HG03108 (cell line): ENCODE results near the gene UMODL1.

Experiments
- ATAC-seq: cut with Tn5 transposase; IDR thresholded peaks from one replicate; pipeline ENCODE4 v1.9.1; 2021; ENCODE audit warnings: moderate library complexity; ENCODE audit not compliant: unreplicated experiment

Gene UMODL1

DNA sequence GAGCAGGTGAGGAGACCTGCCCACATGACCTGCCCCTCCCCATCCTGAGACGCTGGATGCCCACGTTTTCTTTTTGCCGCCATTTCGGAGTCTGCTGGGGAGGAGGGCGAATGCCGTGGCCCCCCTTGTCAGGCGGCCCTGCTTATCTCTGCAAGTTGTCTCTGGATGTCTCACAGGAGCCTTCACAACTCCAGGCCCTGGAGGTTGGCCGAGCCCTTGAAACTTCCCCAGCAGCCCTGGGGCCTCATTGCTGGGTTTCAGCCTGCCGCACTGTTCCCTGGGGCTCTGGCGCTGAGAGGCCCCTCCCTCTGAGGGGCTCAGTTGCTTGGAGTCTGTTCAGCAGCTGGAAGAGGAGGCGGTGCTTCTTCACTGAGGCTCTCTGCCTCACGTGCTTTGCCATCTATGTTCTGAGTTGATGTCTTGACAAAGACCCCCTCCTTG is 31.2 kb upstream of the UMODL1 start:
- ATAC-seq = no peak

DNA sequence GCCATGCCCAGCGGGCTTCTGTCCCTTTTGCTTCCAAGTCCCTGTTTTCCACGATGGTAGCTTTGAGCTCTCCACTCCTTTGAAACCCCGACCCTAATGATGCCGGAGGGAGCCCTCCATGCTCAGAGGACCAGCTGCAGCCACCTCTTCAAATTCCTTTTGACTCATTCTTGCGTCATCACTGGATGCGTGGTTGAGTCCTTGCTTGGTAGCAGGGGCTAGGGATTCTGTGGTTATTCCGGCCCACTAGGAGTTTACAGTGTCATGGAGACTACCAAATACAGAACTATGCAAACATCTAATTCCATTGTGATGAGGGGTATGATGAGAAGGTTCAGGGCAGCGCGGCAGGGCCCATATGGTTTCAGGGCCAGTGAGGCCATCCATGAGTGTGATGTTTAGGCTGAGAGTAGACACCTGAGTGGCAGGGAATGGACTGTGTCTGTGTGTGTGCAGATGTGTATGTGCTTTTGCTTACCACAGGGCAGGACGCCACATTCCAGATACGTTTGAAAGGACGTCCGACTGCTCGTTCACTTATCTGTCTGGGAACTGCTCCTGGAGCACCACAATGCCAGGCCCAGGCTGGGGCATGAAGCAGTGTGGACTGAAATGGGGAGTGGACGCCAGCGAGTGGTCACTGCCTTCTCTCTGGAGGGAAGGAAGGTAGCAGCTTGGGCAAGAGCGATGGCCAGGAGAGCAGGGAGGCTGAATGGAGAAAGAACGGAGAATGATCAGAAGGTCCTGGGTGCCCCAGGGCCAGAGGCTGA is 30.5 kb upstream of the UMODL1 start:
- no peak for ATAC-seq

DNA sequence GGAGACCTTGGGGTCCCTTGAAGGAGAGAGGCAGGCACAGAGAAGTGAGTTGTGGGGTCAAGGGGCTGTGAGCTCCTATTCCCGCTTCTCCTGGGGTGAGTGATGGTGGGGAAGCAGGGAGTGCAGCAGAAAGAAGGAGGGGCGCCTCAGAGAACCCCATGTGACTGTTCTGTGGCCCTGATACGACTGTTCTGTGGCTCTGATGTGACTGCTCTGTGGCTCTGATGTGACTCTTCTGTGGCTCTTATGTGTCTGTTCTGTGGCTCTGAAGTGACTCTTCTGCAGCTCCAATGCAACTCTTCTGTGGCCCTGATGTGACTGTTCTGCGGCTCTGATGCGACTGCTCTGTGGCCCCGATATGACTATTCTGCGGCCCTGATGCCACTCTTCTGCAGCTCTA is 29.9 kb upstream of the UMODL1 start:
- ATAC-seq = no peak

DNA sequence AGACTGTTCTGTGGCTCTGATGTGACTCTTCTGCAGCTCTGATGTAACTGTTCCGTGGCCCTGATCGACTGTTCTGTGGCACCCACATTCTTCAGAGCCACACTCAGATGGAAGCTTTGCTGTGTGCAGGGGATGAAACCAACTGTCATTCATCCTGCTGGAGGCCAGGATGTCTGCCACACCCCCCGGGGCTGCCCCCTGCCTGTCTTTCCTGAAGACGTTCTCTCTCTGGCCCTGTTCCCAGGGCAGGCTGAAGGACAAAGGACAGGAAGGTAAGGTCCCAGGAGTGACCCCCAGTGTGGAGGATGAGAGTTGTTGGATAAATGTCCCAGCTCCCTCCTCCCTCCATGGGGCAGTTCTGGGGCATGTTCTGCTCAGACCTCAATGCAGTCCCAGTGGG is 29.4 kb upstream of the UMODL1 start:
- ATAC-seq = no peak

DNA sequence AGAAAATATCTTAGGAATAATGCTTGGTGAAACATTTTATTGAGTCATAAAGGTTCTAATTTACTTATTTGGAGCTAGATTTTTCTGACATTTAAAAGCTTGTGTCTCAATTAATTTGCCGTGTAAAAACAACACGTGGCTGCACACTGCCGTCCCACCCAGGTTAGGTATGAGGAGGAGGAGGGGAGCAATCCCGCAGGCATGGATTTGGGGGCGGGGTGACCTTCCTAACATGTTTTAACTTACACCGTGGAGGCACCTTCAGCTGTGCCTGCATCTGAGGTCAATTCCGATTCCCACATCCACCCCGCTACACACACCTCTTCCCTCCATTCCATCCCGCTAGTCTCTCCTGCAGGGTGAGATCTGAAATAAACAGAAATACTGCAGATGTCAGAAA is 28.5 kb upstream of the UMODL1 start:
- no peak for ATAC-seq

DNA sequence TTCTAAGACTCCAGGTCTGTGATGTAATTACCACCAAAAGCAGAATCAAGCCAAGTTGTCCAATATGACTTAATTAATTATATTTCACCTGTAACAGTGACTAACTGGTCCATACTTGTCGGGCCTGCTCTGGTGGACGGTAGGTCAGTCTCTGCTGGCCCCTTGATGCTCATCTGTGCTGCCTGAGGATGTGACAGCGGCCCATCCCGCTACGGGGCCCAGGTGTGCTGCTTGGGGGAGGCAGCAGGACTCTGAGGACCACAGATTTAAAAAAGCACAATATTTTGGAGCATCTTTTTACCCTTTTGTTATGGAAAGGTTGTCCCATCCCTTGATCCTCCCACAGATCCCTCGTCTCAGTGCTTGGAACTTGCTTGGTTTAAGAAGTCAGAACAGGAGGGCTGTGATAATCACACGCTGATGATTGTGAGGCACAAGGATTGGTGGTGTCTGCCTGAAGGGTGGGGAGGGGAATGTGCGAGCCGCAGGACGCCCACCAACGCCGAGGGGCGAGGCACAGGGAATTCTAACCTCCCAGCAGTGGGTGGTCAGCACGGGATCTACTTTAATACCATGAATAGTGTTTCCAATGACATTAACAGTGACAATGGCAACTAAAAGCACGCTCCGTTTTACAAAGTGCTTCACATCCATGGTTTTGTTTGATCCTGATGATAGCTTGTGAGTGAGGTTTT is 27.8 kb upstream of the UMODL1 start:
- no peak for ATAC-seq

DNA sequence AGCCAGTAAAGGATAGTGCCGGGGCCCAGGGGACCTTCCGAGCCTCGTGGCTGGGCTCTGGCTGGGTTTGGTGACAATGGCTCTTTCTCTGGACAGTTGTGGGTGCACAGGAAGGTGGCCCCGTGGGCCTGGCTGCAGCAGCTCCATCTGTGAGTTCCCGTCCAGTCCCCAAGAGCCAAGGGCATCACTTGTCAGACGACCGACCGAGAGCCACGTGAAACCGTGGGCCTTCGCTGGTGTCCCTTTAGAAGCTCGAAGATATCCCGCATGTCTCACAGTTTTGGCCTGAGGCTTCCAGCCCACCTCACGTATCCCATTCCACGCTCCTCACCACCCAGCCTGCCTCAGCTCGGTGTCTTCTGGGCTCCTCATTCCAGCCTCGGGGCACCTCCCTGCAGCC is 27.2 kb upstream of the UMODL1 start:
- ATAC-seq = no peak

DNA sequence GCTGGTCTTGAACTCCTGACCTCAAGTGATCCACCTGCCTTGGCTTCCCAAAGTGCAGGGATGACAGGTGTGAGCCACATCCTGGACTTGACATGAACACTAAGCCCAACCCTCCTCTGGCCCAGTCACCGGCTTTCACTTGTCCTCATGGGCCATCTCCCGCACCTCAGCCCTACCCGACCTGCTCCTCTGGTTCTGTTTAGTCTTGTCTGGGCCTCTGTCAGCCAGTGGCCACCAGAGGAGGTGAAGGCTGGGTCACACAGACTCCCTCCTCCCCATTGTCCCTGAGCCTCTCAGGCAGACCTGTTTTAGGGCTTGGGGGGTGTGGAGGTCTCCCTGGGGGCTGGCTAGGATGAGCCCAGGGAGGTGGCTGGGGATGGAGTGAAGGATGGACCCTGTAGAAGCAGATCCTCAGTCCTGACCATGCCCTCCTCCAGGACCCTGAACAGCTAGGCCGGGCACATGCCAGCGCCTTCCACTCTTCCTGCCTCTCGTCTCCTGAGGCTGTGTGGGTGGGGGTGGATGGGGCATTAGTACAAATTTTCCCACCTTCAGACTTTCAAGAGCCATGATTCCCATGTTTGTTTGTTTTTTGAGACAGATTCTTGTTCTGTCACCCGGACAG is 26.1 kb upstream of the UMODL1 start:
- ATAC-seq = no peak

DNA sequence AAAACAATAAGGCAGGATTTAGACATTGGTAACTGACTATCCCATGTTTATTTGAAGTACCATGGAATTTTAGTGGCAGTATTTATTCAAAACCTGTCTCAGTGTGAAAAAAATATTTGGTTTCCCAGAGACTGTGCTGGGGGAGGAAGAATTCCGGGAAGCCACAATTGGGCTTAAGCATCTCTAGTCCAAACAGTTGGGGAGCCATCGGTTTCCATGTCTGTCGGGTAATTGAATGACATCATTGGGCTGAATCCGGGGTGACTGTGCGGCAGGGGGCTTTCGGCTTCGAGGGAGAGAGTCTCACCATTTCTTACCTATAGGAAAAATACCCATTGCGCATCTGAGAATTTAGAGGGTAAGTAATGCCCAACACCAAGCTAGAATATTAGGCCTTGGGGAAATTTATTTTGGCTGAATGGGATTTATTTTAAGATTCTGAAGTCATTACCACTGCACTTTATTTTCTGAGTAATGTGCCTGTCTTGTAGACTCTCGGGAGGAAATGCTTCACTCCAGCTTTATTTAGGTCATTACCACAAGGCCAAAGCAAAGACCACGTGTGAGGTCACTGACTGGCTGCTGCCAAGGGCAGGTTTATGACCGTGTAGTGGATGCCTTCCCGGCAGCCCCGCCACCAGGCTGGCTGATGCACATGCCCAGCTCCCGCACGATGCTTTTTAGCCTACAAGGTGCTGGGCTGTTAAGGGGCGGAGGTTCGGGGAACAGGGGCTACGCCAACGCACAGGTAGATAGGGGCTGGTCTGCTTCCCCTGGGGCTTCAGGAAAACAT is 23.1 kb upstream of the UMODL1 start:
- no peak for ATAC-seq

DNA sequence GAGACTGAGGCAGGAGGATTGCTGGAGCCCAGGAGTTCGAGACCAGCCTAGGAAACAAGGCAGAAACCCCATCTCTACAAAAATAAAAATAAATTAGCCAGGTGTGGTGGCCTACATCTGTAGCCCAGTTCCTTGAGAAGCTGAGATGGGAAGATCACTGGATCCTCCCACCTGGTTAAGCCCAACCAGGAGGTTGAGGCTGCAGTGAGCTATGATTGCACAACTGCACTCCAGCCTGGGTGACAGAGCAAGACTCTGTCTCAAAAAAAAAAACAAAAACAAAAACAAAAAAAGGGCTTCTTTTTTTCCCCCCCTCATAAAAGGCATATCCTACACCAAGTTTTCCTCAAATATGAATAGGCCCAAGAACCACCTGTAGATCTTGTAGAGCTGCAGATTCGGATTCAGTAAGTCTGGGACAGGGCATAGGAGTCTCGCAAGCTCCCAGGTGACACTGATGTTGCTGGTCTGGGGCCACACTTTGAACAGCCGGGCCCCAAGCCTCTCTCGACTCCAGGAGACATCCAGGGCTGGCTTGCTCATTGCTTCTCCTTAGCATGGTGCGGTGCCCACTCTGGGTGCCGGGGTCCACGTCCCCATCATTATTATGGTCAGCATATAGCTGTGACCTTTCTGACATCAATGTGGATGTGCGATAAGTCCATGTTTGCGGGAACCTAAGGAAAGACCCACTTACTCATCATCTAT is 22.1 kb upstream of the UMODL1 start:
- no peak for ATAC-seq

DNA sequence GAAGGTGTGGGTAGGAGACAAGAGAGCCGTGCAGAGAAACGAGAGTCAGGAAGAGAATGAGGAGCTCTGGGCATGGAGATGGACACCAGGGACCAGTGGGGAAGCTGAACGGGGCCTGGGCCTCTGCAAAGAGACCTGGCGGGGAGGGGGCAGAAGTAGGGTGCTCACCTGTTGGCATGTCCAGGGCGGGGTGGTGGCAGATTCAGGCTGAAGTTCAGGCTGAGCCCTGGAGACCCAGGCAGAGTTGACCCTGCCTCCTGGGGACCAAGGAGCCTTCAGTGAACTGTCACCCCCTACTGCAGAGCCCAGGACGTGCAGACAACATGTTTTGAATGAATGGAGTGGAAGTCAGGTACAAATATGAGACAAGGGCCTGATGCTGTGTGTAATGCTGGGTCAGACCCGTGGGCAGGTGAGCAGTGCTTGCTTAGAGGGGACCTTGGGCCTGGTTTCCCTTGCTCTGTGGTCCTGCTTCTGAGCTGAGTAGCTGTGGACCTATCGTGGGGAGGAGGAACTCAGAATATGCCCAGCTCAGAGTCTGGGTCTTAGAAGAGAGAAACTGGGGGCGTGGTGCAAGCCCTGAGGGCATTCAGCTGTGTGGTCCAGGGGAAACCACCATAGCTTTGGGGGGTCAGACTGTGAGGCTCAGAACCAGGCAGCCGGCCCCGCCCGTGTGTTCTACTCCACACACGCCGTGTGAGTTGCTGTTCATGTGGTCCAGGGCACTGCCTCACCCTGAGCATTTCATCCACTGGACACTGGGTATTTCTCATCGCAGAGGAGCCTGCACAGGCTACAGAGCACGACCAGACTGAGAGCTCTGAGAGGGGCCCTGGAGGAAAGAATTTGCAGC is 21.3 kb upstream of the UMODL1 start:
- ATAC-seq = no peak

DNA sequence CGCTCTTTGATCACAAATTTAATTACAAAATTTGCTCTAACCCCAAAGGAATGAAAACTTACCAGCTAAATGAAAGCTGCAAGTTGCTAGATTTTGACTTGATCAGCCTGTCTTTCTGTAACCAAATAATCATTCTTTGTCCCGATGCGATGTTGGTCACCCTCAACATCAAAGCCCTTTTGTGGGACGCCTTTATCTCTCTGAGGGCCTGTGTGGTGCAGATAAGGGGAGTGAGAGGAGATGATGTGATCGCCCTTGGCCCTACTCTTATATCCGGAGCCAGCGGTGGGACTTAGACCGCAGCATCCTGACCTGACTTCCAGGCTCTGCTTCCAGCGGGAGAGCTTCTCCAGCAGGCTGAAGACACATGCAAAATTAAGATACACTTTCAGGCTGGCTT is 19.3 kb upstream of the UMODL1 start:
- ATAC-seq = no peak

DNA sequence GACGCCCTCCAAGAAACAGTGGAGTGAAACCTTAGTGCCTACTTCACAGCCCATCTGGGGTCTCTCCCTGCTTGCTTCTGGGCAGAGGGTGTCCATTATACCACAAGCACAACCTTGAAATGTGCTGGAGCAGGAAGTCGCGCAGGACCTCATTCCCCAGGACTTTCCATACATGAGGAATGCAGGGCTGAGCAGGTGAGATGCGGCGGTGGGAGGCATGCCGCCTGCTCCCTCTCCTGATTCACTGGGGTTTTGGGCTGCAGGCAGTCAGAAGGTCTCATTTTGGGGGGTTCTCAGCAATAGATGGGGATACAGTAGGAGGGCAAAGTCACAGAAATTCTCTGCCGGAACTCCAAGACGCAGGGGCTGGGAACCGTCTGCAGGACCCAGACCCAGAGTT is 15.7 kb upstream of the UMODL1 start:
- no peak for ATAC-seq

DNA sequence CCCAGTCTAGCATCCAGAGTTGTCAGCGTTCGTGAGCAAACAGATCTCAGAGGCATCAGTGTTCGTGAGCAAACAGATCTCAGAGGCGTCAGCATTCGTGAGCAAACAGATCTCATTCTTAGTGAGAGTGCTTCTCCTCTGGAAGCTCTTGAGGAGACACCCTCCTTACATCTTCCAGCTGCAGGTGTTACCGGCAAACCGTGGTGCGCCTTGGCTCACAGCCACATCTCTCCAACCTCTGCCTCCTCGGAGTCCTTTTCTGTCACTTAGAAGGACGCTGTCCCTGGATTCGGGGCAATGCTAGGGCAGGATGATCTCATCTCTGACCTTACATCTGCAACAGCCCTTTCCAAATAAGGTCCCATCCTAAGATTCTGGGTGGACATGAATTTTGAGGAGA is 14.6 kb upstream of the UMODL1 start:
- ATAC-seq = no peak

DNA sequence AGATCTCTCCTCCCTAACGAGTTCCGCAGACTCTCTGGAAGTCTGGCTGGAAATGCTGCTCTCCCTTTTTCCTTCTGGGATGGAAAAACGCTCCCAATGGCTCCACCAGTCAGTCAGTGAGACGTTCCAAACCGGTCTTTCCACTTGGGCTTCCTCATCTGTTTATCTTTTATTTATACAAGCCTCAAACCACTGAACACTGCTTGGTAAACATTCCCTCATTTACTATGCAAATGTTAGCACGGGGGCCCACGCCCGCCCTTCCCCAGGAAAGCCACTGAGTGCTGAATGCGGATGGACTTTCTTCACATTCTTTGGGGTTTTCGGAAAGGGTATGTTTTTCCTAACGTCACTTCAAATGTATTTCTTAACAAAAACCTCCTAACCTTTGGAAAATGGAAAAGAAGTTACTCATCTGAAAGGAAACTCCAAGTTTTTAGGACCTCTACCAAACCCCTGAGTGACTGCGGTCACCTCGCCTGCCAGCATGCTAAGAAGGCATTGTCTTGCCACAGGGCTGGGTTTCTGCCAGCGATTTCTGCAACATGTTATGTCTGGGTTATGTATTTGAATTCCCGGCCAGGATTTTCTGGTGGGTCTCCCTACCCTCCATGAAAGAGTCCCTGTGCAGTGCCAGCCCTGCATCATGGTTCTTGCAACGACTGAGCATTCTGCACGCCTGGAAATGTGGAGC is 14.0 kb upstream of the UMODL1 start:
- no peak for ATAC-seq

DNA sequence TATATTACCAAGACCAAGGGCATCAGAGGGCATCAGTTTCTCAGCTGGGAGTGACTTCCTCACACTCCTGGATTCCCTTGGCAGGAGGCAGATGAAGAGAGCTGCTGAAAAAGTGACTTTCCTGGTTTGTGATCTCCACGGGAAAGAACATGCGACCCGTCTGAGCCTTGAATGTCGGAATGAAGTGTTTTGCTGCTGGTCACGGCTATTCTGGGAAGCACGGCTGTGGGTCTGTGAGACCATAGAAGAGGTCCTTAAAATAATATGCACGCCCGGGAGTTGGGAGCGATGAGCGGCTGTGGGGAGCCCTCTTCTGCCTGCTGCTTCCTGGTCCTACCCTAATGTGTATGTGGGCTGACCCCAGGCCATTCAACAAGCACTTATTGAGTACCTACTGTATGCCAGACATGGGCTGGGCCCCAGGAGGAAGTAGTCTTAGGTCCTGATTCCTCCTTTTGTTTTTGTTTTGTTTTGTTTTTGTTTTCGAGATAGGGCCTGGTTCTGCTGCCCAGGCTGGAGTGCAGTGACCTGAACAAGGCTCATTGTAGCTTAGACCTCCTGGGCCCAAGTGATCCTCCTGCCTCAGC is 13.2 kb upstream of the UMODL1 start:
- no peak for ATAC-seq

DNA sequence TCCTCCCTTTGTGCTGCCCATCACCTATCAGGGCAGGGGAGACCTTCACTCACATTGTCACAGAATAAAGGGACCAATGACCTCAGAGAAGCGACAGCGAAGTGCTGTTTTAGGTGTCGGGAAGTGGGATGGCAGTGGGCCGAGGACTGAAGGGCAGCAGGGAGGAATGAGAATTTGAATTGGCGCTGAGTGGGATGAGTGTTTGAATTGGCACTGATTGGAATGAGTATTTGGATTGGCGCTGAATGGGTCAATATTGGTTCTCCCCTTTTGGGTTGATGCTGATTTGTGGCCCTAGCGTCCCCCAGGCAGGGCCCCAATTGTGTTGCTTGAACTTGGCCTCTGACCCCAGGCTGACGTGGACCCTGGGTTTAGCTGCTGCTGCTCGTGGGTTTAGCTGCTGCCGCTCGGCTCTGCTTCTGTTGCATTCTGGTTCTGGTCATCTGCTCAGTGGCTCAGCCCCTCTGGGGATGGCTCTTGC is 12.4 kb upstream of the UMODL1 start:
- no peak for ATAC-seq

DNA sequence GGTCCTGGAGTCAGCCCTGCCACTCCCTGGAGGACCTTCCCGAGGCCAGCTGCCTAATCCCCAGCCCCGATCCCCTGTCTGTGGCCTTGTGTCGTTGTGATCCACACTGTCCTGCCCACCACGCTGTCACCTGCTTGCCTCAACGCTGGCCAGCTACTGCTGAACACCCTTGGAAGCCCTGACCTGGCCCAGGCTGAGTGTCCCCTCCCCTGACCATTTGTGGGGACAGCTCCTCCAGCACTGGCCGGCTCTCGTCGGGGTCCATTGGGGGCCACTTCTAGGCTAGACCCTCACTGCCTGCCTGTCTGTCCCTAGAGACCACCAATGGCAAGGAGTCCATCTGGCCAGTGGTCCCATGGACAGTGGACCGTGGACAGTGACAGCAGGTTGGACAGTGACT is 12.0 kb upstream of the UMODL1 start:
- ATAC-seq = no peak

DNA sequence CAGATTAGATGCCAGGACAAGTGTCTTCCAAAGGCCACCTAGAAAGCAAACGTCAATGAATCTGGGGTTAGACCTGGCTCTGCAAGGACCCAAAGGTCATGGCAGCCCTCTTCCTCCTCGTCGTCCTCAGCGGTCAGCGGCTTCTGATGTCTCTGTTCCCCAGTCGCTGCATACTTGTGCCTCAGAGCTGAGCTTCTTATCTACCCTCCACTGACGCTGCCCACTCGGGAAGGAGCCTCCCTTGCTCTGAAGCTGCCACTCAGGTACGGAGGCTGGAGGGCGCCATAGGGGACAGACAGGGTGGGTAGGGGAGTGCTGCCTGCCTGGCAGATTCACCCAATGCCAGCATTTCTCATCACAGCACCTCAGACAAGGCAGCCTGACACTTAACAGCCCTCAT is 11.4 kb upstream of the UMODL1 start:
- no peak for ATAC-seq
